HFFc6 (cell line): ENCODE results near the gene F7. TPM values are rescaled to one million over a fixed set of nuclear protein-coding genes. Genes with fewer than 3 reads are reported as not detected.

Experiments used
- DNase-seq: peaks from one replicate; pipeline ENCODE4 v3.0.0-alpha.2; 2018
- H3K27ac Mint-ChIP-seq: 2 replicates; pipeline ENCODE4 v1.8.0; 2020; ENCODE audit warnings: mild to moderate bottlenecking, mixed read lengths
- H3K27me3 Mint-ChIP-seq: 2 replicates; pipeline ENCODE4 v1.8.0; 2021; ENCODE audit warnings: mild to moderate bottlenecking, moderate library complexity, mixed read lengths; ENCODE audit not compliant: insufficient read depth
- H3K36me3 Mint-ChIP-seq: 2 replicates; pipeline ENCODE4 v1.8.0; 2021; ENCODE audit warnings: low read depth, mixed read lengths
- H3K4me1 Mint-ChIP-seq: 2 replicates; pipeline ENCODE4 v1.8.0; 2020; ENCODE audit warnings: low read depth, mixed read lengths
- H3K4me3 Mint-ChIP-seq: 2 replicates; pipeline ENCODE4 v1.8.0; 2020; ENCODE audit warnings: mild to moderate bottlenecking, moderate library complexity, mixed read lengths
- H3K9me3 Mint-ChIP-seq: 2 replicates; pipeline ENCODE4 v1.8.0; 2020; ENCODE audit warnings: mild to moderate bottlenecking, mixed read lengths
- CTCF ChIP-seq: fragments of 200-600 bp; sonication (generic); IDR thresholded peaks from 2 replicates; pipeline ENCODE4 v1.5.0; 2021; ENCODE audit warnings: antibody characterized with exemption, mild to moderate bottlenecking
- total RNA-seq, 6 experiments: library from RNA; stranded (reverse); fragmentation: NEBNext Ultra II Directional; extraction: Animal tissue kit (Norgen Biotek cat#: 25700); gene quantifications; 2 replicates in 1 of 6; 3 replicates in 5 of 6; pipeline ENCODE4 v1.2.3, GENCODE V29; 2021

The F7 gene
- total RNA-seq, 6 experiments from 2014 or later: not detected

- no peak overlapping the region for H3K27ac Mint-ChIP-seq
- peaks cover 25% of the 10 kb centered on the region for H3K4me1 Mint-ChIP-seq
- H3K27me3 Mint-ChIP-seq: peaks cover 8% of the 10 kb centered on the region
- TF ChIP-seq CTCF: no peak
- no peaks in the 10 kb centered on the region; the same call in 1 of the 2 replicates for H3K9me3 Mint-ChIP-seq
- no peak overlapping the region for H3K4me3 Mint-ChIP-seq
- peaks cover 7% of the 10 kb centered on the region for H3K36me3 Mint-ChIP-seq
- no peak for DNase-seq
Measured at GRCh38 chr13:113150550-113151365, 45.2 kb downstream of the F7 start.

- peaks cover 5% of the 10 kb centered on the region for H3K27me3 Mint-ChIP-seq
- TF ChIP-seq CTCF: no peak
- peaks cover 27% of the 10 kb centered on the region for H3K4me1 Mint-ChIP-seq
- peak overlapping the region; percentile 75 for H3K4me3 Mint-ChIP-seq
- peak; percentile 11 for DNase-seq
- H3K9me3 Mint-ChIP-seq: no peaks in the 10 kb centered on the region; the same call in 1 of the 2 replicates
- peaks cover 9% of the 10 kb centered on the region for H3K36me3 Mint-ChIP-seq
- H3K27ac Mint-ChIP-seq: peak overlapping the region; percentile 73
Measured at GRCh38 chr13:113151745-113152690, 46.4 kb downstream of the F7 start.

- H3K4me3 Mint-ChIP-seq: peak overlapping the region; percentile 75
- peaks cover 27% of the 10 kb centered on the region for H3K4me1 Mint-ChIP-seq
- peaks cover 8% of the 10 kb centered on the region for H3K27me3 Mint-ChIP-seq
- peak overlapping the region; percentile 73 for H3K27ac Mint-ChIP-seq
- no peaks in the 10 kb centered on the region; the same call in 1 of the 2 replicates for H3K9me3 Mint-ChIP-seq
- no peak for DNase-seq
- peaks cover 9% of the 10 kb centered on the region for H3K36me3 Mint-ChIP-seq
- no peak for TF ChIP-seq CTCF
Measured at GRCh38 chr13:113152691-113152983, 47.0 kb downstream of the F7 start.

- no peak for DNase-seq
- H3K36me3 Mint-ChIP-seq: peaks cover 9% of the 10 kb centered on the region
- peak overlapping the region; percentile 73 for H3K27ac Mint-ChIP-seq
- H3K4me1 Mint-ChIP-seq: peaks cover 27% of the 10 kb centered on the region
- no peak for TF ChIP-seq CTCF
- peaks cover 8% of the 10 kb centered on the region for H3K27me3 Mint-ChIP-seq
- H3K4me3 Mint-ChIP-seq: peak overlapping the region; percentile 79
- no peaks in the 10 kb centered on the region; the same call in 1 of the 2 replicates for H3K9me3 Mint-ChIP-seq
Measured at GRCh38 chr13:113152984-113153809, 47.6 kb downstream of the F7 start.
